PC-9 (cell line): Measurements from ENCODE around the gene DENND1A. TPM values are rescaled to one million over a fixed set of nuclear protein-coding genes. Genes with fewer than 3 reads are reported as not detected.

Source experiments
- BruUV-seq: library from RNA; stranded (reverse); fragments of 400-500 nt; replicated peaks from 2 replicates; lab custom pipeline; 2021; lab: Mats Ljungman, UMichigan
- CTCF ChIA-PET: fragments of 300-600 bp; sonication (Branson Sonifier 250); formaldehyde crosslinking; loops from one replicate; lab custom pipeline; 2022; ENCODE audit warnings: antibody characterized with exemption; lab: Charles Lee
- POLR2A ChIA-PET: fragments of 300-600 bp; sonication (Branson Sonifier 250); formaldehyde crosslinking; loops from one replicate; lab custom pipeline; 2022; ENCODE audit warnings: antibody characterized with exemption; ENCODE audit not compliant: unreplicated experiment; lab: Charles Lee
- DNase-seq, 2 experiments: peaks; one replicate each; pipeline versions ENCODE4 v3.0.0 to v3.0.0-alpha.2; 2015 to 2022; ENCODE audit warnings: mixed read lengths in 1 of 2
- H2AFZ ChIP-seq: fragments of 200-600 bp; sonication (generic); 2 replicates; pipeline ENCODE4 v1.8.1; 2017; ENCODE audit warnings: antibody characterized with exemption
- H3F3A ChIP-seq: fragments of 200-600 bp; sonication (generic); 2 replicates; pipeline ENCODE4 v1.8.1; 2017; ENCODE audit warnings: antibody characterized with exemption, mild to moderate bottlenecking, low read depth; ENCODE audit not compliant: insufficient read depth
- H3K27ac ChIP-seq: fragments of 200-600 bp; sonication (generic); 2 replicates; pipeline ENCODE4 v1.6.1; 2016; ENCODE audit warnings: mixed run types
- H3K27me3 ChIP-seq: fragments of 200-600 bp; sonication (generic); 2 replicates; pipeline ENCODE4 v1.6.1; 2016; ENCODE audit warnings: low read depth, mixed run types; ENCODE audit not compliant: insufficient read depth
- H3K36me3 ChIP-seq: fragments of 200-600 bp; sonication (generic); 2 replicates; pipeline ENCODE4 v1.6.1; 2016; ENCODE audit warnings: low read depth, mixed run types
- H3K4me1 ChIP-seq: fragments of 200-600 bp; sonication (generic); replicated peaks from 2 replicates; pipeline ENCODE4 v1.6.1; 2016; ENCODE audit warnings: mixed run types; ENCODE audit not compliant: insufficient read depth
- H3K4me2 ChIP-seq: fragments of 200-600 bp; sonication (generic); 2 replicates; pipeline ENCODE4 v1.6.1; 2017; ENCODE audit warnings: mixed run types
- H3K4me3 ChIP-seq: fragments of 200-600 bp; sonication (generic); 2 replicates; pipeline ENCODE4 v1.6.1; 2016; ENCODE audit warnings: mixed run types
- H3K79me2 ChIP-seq: fragments of 200-600 bp; sonication (generic); 2 replicates; pipeline ENCODE4 v1.6.1; 2017; ENCODE audit warnings: low read depth, mixed run types
- H3K9me2 ChIP-seq: fragments of 200-600 bp; sonication (generic); 2 replicates; pipeline ENCODE4 v1.8.1; 2017; ENCODE audit warnings: mild to moderate bottlenecking; ENCODE audit not compliant: insufficient read depth
- H3K9me3 ChIP-seq: fragments of 200-600 bp; sonication (generic); 2 replicates; pipeline ENCODE4 v1.8.1; 2016; ENCODE audit warnings: low read depth; ENCODE audit not compliant: insufficient read depth
- H4K20me1 ChIP-seq: fragments of 200-600 bp; sonication (generic); 2 replicates; pipeline ENCODE4 v1.8.1; 2017; ENCODE audit not compliant: insufficient read depth
- EZH2 ChIP-seq: fragments of 200-600 bp; sonication (generic); IDR thresholded peaks from 2 replicates; pipeline ENCODE4 v1.8.0; 2017; ENCODE audit warnings: antibody characterized with exemption, low read depth
- intact Hi-C: fragments of 100-400 bp; cut with micrococcal nuclease; formaldehyde crosslinking; loops from one replicate; pipeline ENCODE4 v1.10.0; 2022; ENCODE audit not compliant: unreplicated experiment
- total RNA-seq: library from RNA; stranded (reverse); gene quantifications from 2 replicates; pipeline ENCODE4 v1.2.3, GENCODE V29; 2021
- TF ChIP-seq, protein P1 (sequence below): fragments of 200-600 bp; sonication (generic); conservative IDR thresholded peaks from 2 replicates; pipeline ENCODE4 v1.6.1; 2017; ENCODE audit warnings: mixed run types, antibody characterized with exemption, mild to moderate bottlenecking, moderate library complexity

The DENND1A gene
- total RNA-seq, 1 experiment from 2014 or later = 37.7 TPM

DNA sequence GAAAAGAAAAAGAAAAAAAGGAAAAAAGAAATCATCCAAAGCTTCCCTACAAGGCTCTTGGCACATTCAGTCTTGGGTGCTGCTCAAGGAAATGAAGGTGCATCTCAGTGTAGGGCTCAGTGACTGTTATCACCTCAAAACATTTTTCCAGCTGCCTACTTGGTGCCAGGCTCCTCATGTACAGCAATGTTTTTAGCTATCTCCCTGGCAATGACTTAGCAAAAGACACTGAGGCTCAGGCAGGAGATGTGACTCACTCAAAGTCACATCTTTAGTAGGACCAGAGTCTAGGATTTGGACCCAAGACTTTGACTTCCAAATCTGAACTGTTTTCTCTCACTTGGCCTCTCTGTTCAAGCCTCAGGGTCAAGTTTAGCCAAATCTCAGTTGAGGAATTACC is 309.7 kb downstream of the DENND1A start:
- BruUV-seq = no TSS peak
- no peaks in the 10 kb centered on the region for H3K36me3 ChIP-seq
- intact Hi-C loops = no loop called here
- CTCF ChIA-PET = no interaction called here
- no peak for DNase-seq
- no peaks in the 10 kb centered on the region for H3F3A ChIP-seq
- no peaks in the 10 kb centered on the region for H3K4me1 ChIP-seq
- POLR2A ChIA-PET = no interaction called here
- H3K27me3 ChIP-seq = no peaks in the 10 kb centered on the region
- no peaks in the 10 kb centered on the region for H3K9me2 ChIP-seq
- no peak overlapping the region for H3K4me2 ChIP-seq
- H3K79me2 ChIP-seq = no peaks in the 10 kb centered on the region
- no peaks in the 10 kb centered on the region for H4K20me1 ChIP-seq
- no peak for TF ChIP-seq EZH2
- TF ChIP-seq, protein P1, sequence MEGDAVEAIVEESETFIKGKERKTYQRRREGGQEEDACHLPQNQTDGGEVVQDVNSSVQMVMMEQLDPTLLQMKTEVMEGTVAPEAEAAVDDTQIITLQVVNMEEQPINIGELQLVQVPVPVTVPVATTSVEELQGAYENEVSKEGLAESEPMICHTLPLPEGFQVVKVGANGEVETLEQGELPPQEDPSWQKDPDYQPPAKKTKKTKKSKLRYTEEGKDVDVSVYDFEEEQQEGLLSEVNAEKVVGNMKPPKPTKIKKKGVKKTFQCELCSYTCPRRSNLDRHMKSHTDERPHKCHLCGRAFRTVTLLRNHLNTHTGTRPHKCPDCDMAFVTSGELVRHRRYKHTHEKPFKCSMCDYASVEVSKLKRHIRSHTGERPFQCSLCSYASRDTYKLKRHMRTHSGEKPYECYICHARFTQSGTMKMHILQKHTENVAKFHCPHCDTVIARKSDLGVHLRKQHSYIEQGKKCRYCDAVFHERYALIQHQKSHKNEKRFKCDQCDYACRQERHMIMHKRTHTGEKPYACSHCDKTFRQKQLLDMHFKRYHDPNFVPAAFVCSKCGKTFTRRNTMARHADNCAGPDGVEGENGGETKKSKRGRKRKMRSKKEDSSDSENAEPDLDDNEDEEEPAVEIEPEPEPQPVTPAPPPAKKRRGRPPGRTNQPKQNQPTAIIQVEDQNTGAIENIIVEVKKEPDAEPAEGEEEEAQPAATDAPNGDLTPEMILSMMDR = no peak
- H3K4me3 ChIP-seq = no peak overlapping the region
- H2AFZ ChIP-seq = no peak overlapping the region
- no peaks in the 10 kb centered on the region for H3K9me3 ChIP-seq
- no peak overlapping the region for H3K27ac ChIP-seq

DNA sequence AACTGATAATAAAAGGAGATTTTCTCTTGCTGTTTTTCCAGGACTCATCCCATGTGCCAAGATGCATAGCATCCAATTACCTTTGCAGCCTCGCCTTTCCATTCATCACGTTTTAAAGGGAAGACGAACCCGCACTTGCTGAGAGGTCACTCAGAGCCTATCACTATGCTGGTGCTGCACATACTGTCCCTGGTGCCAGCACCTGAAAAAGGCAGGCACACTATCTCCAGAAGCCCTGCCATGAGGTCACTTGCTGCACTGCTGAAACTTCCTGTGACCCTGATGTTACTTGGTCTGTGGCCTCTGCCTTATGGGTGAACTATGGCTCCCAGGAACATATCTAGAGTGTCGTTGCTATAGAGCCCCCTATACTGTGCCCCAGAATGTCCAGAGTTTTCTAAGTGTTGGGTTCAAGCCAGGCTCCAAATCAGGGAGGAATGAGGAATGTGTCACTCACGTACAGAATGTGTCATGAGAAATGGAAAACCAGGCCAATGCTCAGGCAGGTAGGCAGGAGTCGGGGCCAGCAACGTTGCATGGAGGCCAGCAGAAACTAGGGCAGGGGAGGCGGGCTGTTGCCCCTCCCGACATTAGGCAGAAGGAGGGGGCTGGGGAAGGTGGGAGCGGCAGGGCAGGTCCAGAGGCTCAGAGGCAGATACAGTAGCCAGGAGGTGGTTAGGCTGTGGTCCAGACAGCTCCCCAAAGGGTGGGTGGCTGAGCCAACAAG is 311.8 kb downstream of the DENND1A start:
- H3K27ac ChIP-seq = no peak overlapping the region
- intact Hi-C loops = no loop called here
- TF ChIP-seq, protein P1 = no peak
- no peak for TF ChIP-seq EZH2
- H2AFZ ChIP-seq = no peak overlapping the region
- BruUV-seq = no TSS peak
- no peaks in the 10 kb centered on the region for H3K27me3 ChIP-seq
- H3K4me3 ChIP-seq = no peak overlapping the region
- H3K36me3 ChIP-seq = no peaks in the 10 kb centered on the region
- H3F3A ChIP-seq = no peaks in the 10 kb centered on the region
- H3K9me2 ChIP-seq = no peaks in the 10 kb centered on the region
- no peaks in the 10 kb centered on the region for H3K9me3 ChIP-seq
- ChIA-PET CTCF (no interaction called here), POLR2A (no interaction called here)
- no peaks in the 10 kb centered on the region for H3K79me2 ChIP-seq
- H3K4me1 ChIP-seq = no peaks in the 10 kb centered on the region
- no peak for DNase-seq
- H3K4me2 ChIP-seq = no peak overlapping the region
- H4K20me1 ChIP-seq = no peaks in the 10 kb centered on the region

DNA sequence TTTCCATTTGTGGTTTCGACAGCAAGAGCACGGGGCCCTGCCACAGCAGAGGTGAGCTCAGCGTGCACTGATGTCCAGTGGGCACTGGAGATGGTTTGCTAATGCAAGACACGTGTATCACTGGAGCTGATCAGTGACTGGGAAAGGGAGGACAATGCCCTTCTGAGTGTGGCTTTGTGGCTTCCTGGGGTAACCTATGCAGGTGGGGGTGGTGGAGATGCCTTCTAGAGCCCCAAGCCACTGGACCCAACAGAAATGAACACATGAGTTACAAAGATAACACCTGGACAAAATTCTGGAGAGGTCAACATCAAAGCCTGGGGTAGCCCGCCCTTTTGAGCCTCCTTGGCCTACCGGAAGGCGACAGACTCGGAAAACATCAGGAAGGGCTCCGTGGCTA is 312.6 kb downstream of the DENND1A start:
- H3K79me2 ChIP-seq = no peaks in the 10 kb centered on the region
- ChIA-PET CTCF (no interaction called here), POLR2A (no interaction called here)
- no peak overlapping the region for H3K4me3 ChIP-seq
- H2AFZ ChIP-seq = no peak overlapping the region
- no peak for TF ChIP-seq EZH2
- TF ChIP-seq, protein P1 = no peak
- no peak overlapping the region for H3K4me2 ChIP-seq
- DNase-seq = no peak
- H3K4me1 ChIP-seq = no peaks in the 10 kb centered on the region
- H3K36me3 ChIP-seq = no peaks in the 10 kb centered on the region
- no peaks in the 10 kb centered on the region for H3K27me3 ChIP-seq
- intact Hi-C loops = no loop called here
- no peak overlapping the region for H3K27ac ChIP-seq
- H3K9me2 ChIP-seq = no peaks in the 10 kb centered on the region
- H3F3A ChIP-seq = no peaks in the 10 kb centered on the region
- no TSS peak for BruUV-seq
- H3K9me3 ChIP-seq = no peaks in the 10 kb centered on the region
- no peaks in the 10 kb centered on the region for H4K20me1 ChIP-seq
